GM12891 (cell line): Measurements from ENCODE around the gene SCAMP2.

Experiments used
- POLR2A ChIP-seq: IDR thresholded peaks from 2 replicates; pipeline ENCODE4 v1.6.1; 2011; ENCODE audit warnings: low read depth, low read length, control low read depth
- POLR2AphosphoS5 ChIP-seq: IDR thresholded peaks from 2 replicates; pipeline ENCODE4 v1.6.1; 2011; ENCODE audit warnings: low read depth, low read length, control low read depth
- SPI1 ChIP-seq: IDR thresholded peaks from 2 replicates; pipeline ENCODE4 v1.6.1; 2011; ENCODE audit warnings: low read depth, low read length, control low read depth

DNA sequence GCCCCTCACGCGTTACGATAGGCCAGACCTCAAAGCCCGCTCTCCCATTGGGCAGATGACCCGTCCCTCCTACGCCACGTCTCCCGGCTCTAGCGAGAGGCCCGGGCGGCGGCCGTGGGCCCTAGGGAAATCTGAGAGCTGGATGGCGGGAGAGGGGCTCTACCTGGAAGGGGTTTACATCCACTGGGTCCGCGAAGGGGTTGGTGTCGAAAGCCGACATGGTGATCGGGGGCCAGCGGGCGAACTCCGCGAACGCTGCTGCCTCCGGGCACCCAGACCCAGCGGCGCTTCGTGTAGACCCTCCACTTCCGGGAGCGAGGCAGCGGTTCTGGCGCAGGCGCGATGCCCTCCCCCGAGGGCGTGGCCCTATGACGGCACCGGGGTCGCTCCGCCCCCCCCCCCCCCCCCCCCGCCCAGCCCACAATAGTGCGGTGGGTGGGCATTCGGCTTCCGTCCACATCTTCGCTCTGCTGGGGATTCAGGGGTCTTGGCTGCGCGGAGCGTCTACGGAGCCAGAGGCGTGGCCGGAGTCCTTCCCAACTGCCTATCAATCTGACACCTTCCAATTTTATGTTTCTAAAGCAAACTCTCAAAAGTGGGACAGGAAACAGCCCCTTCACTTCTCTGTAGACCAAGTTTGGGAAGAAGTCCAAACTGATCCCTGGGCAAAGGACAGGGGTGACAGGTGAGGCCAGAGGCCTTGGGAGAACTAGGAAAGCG is at the start of gene SCAMP2:
- TF ChIP-seq SPI1 (no peak), POLR2A (peak; percentile 87), POLR2AphosphoS5 (peak; percentile 89)
